ENCODE measurements around the gene QKI. TPM values are rescaled to one million over a fixed set of nuclear protein-coding genes. Genes with fewer than 3 reads are reported as not detected.

Gene QKI
- total RNA-seq, 1 donor, result 212 TPM

DNA sequence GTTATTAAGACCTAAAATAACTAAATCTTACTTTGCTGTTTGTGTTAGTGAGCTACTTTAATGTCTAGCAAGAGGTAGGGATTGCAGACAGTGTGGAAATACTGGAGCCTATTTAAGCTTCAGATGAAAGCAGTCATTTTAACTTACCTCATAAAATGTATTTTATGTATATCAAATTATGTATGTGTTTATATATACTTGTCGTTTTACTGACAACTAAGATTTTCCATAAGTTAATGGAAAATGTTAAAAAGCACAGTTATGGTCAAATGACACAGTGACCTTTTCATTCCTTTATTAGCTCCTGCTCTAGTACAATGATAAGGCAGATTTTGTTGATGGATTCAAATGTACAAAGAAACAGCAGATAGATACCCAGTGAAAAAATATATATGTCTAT is 34.6 kb downstream of the QKI start:
- peaks cover 14% of the 10 kb centered on the region for H4K20me1 ChIP-seq (ENCODE audit: insufficient read depth, low read length)
- no peaks in the 10 kb centered on the region for H3K9me3 ChIP-seq (ENCODE audit: low read depth, low read length)
- H3K4me1 ChIP-seq (ENCODE audit: insufficient read depth, low read length), result no peaks in the 10 kb centered on the region
- H3K36me3 ChIP-seq (ENCODE audit: insufficient read depth, low read length), result no peaks in the 10 kb centered on the region
- DNase-seq (ENCODE audit: insufficient read length, low spot score, missing footprints), result no peak
- no peak for TF ChIP-seq CTCF (IDR thresholded peaks at IDR 0.05; ENCODE audit: extremely low read depth, low read depth, low read length)
- no peak overlapping the region for H2AFZ ChIP-seq (ENCODE audit: low read length)
- no peak overlapping the region for H3K4me3 ChIP-seq (ENCODE audit: insufficient read depth, low read length)
- H3K79me2 ChIP-seq (ENCODE audit: insufficient read depth, low read length), result peaks cover 100% of the 10 kb centered on the region
- no peak overlapping the region for H3K4me2 ChIP-seq (ENCODE audit: insufficient read depth, low read length)
- no peak overlapping the region for H3K27ac ChIP-seq (ENCODE audit: low read depth, low read length)
- H3K27me3 ChIP-seq (ENCODE audit: insufficient read depth, low read length), result no peaks in the 10 kb centered on the region

DNA sequence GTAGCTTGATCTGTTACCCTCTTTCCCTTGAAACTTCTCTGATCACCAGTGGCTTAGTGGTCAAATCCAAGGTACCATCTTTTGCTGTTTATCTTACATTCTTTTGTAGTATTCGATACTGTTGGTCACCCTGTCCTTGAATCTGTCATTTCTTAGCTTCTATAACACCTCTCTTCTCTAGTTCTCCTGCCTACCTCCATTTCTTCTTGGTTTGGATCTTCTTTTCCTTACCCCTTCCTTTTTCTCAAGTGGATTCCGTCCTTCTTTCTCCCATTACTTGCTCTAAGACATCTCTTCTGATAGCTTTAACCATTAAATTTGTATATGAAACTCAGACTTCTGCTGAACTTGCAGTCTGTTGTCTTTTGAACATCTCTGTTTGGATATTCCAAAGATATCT is 39.9 kb downstream of the QKI start:
- no peak for DNase-seq (ENCODE audit: insufficient read length, low spot score, missing footprints)
- Histone ChIP-seq H3K27ac (ENCODE audit: low read depth, low read length) (no peak overlapping the region), H2AFZ (ENCODE audit: low read length) (no peak overlapping the region), H3K4me1 (ENCODE audit: insufficient read depth, low read length) (peaks cover 23% of the 10 kb centered on the region), H3K27me3 (ENCODE audit: insufficient read depth, low read length) (no peaks in the 10 kb centered on the region), H3K4me2 (ENCODE audit: insufficient read depth, low read length) (no peak overlapping the region), H3K36me3 (ENCODE audit: insufficient read depth, low read length) (no peaks in the 10 kb centered on the region), H3K4me3 (ENCODE audit: insufficient read depth, low read length) (no peak overlapping the region), H3K79me2 (ENCODE audit: insufficient read depth, low read length) (peaks cover 90% of the 10 kb centered on the region), H3K9me3 (ENCODE audit: low read depth, low read length) (no peaks in the 10 kb centered on the region), H4K20me1 (ENCODE audit: insufficient read depth, low read length) (peaks cover 22% of the 10 kb centered on the region)
- TF ChIP-seq CTCF (IDR thresholded peaks at IDR 0.05; ENCODE audit: extremely low read depth, low read depth, low read length), result no peak

- H3K27ac ChIP-seq (ENCODE audit: low read depth, low read length), result no peak overlapping the region
- H3K4me2 ChIP-seq (ENCODE audit: insufficient read depth, low read length), result no peak overlapping the region
- H2AFZ ChIP-seq (ENCODE audit: low read length), result no peak overlapping the region
- no peaks in the 10 kb centered on the region for H3K27me3 ChIP-seq (ENCODE audit: insufficient read depth, low read length)
- peaks cover 34% of the 10 kb centered on the region for H3K4me1 ChIP-seq (ENCODE audit: insufficient read depth, low read length)
- peaks cover 23% of the 10 kb centered on the region for H4K20me1 ChIP-seq (ENCODE audit: insufficient read depth, low read length)
- no peak for TF ChIP-seq CTCF (IDR thresholded peaks at IDR 0.05; ENCODE audit: extremely low read depth, low read depth, low read length)
- no peak overlapping the region for H3K4me3 ChIP-seq (ENCODE audit: insufficient read depth, low read length)
- DNase-seq (ENCODE audit: insufficient read length, low spot score, missing footprints), result no peak
- no peaks in the 10 kb centered on the region for H3K36me3 ChIP-seq (ENCODE audit: insufficient read depth, low read length)
- no peaks in the 10 kb centered on the region for H3K9me3 ChIP-seq (ENCODE audit: low read depth, low read length)
- peaks cover 90% of the 10 kb centered on the region for H3K79me2 ChIP-seq (ENCODE audit: insufficient read depth, low read length)
These were observed 41.0 kb downstream of the QKI start for GRCh38 chr6:163455552-163455951.

GRCh38 chr6:163457637-163458561 is 43.4 kb downstream of the QKI start:
- H3K79me2 ChIP-seq (ENCODE audit: insufficient read depth, low read length), result peaks cover 90% of the 10 kb centered on the region
- peak overlapping the region; percentile 22 for H3K4me2 ChIP-seq (ENCODE audit: insufficient read depth, low read length)
- no peak for DNase-seq (ENCODE audit: insufficient read length, low spot score, missing footprints)
- peaks cover 34% of the 10 kb centered on the region for H3K4me1 ChIP-seq (ENCODE audit: insufficient read depth, low read length)
- H3K36me3 ChIP-seq (ENCODE audit: insufficient read depth, low read length), result no peaks in the 10 kb centered on the region
- no peaks in the 10 kb centered on the region for H3K9me3 ChIP-seq (ENCODE audit: low read depth, low read length)
- H4K20me1 ChIP-seq (ENCODE audit: insufficient read depth, low read length), result peaks cover 20% of the 10 kb centered on the region
- no peaks in the 10 kb centered on the region for H3K27me3 ChIP-seq (ENCODE audit: insufficient read depth, low read length)
- peak overlapping the region; percentile 78 for H3K27ac ChIP-seq (ENCODE audit: low read depth, low read length)
- no peak for TF ChIP-seq CTCF (IDR thresholded peaks at IDR 0.05; ENCODE audit: extremely low read depth, low read depth, low read length)
- H2AFZ ChIP-seq (ENCODE audit: low read length), result no peak overlapping the region
- no peak overlapping the region for H3K4me3 ChIP-seq (ENCODE audit: insufficient read depth, low read length)
